Fibroblast of pulmonary artery (primary cell): Measurements from ENCODE around the gene HTR2A.

ENCODE experiments used
- DNase-seq: peaks from one replicate; pipeline ENCODE4 v3.0.0-alpha.2; 2010; ENCODE audit warnings: low read depth
- H3K4me3 ChIP-seq: replicated peaks from 2 replicates; pipeline ENCODE4 v1.5.1; 2011; ENCODE audit warnings: low read depth, mild to moderate bottlenecking, control low read depth, low read length, moderate library complexity
- TF ChIP-seq, protein P1 (sequence below): IDR thresholded peaks from 2 replicates; pipeline ENCODE4 v1.5.1; 2011; ENCODE audit warnings: mild to moderate bottlenecking, control low read depth, low read length, inconsistent platforms; ENCODE audit errors: missing control alignments

HTR2A gene

DNA sequence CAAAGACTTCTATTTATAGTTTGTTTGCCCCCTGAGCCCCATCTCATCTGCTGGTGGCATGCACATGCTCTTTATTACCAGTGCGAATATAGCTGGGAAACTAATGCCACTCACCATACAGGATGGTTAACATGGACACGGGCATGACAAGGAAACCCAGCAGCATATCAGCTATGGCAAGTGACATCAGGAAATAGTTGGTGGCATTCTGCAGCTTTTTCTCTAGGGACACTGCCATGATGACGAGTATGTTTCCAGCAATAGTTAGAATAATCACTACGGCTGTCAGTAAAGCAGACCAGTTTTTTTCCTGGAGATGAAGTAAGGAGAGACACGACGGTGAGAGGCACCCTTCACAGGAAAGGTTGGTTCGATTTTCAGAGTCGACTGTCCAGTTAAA is 1.5 kb downstream of the HTR2A start:
- TF ChIP-seq, protein P1, sequence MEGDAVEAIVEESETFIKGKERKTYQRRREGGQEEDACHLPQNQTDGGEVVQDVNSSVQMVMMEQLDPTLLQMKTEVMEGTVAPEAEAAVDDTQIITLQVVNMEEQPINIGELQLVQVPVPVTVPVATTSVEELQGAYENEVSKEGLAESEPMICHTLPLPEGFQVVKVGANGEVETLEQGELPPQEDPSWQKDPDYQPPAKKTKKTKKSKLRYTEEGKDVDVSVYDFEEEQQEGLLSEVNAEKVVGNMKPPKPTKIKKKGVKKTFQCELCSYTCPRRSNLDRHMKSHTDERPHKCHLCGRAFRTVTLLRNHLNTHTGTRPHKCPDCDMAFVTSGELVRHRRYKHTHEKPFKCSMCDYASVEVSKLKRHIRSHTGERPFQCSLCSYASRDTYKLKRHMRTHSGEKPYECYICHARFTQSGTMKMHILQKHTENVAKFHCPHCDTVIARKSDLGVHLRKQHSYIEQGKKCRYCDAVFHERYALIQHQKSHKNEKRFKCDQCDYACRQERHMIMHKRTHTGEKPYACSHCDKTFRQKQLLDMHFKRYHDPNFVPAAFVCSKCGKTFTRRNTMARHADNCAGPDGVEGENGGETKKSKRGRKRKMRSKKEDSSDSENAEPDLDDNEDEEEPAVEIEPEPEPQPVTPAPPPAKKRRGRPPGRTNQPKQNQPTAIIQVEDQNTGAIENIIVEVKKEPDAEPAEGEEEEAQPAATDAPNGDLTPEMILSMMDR = no peak
- no peak overlapping the region for H3K4me3 ChIP-seq
- no peak for DNase-seq

DNA sequence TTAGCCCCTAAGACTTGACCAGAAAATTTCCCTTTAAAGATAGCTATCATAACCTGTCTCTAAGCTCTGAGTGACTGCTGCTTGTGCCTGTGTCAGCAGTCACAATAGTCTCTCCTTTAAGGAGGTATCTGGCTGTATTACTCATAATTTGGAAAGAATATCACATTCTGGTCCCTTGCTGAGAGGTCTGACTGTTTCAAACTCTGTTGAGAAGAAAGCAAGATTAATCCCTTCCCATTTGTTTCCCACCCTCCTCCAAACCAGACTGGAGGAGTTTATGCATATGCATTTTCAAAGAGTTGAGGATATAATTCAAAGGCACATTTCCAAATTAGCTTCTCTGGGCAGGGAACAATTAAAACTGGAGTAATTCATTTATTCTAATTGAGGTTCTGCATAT is 2.3 kb downstream of the HTR2A start:
- TF ChIP-seq, protein P1 = no peak
- peak overlapping the region; percentile 66 for H3K4me3 ChIP-seq
- no peak for DNase-seq

DNA sequence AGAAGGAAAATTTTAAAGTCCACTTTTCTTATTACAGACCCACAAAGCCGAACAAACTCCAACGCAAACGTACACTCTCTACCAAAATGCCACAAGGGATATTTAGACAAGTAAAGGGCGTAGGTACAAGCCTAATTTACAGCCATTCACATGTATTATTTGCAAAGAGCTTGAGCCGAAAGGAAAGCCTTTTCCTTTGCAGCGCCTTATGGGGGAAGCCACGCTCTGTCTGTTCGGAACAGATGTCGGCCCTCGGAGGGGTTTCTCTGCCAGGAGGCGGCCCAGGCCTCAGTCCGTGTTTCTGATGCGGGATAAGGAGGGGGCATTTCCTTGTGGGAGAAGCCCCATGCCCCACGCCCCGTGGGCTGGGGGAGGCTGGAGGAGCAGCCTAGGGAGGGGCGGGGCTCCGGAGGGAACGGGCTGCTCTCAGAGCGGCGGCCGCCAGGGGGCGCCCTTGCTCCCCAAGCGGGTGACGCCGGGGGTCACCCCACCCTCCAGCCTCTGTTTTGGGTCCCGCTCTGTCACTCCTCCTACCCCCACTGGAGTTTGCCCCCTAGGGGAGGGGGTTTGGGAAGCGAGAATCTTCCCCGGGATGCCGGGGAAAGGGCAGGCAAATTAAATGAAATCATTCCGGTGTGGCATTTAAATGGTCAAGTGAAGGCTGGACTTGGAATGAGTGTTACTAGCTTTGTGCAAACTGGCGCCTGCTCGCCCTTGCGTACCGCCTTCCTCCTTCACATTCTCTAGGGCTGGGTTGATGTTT is 2.9 kb downstream of the HTR2A start:
- TF ChIP-seq, protein P1 = peak; percentile 75
- H3K4me3 ChIP-seq = peak overlapping the region; percentile 66
- DNase-seq = peak; percentile 49

DNA sequence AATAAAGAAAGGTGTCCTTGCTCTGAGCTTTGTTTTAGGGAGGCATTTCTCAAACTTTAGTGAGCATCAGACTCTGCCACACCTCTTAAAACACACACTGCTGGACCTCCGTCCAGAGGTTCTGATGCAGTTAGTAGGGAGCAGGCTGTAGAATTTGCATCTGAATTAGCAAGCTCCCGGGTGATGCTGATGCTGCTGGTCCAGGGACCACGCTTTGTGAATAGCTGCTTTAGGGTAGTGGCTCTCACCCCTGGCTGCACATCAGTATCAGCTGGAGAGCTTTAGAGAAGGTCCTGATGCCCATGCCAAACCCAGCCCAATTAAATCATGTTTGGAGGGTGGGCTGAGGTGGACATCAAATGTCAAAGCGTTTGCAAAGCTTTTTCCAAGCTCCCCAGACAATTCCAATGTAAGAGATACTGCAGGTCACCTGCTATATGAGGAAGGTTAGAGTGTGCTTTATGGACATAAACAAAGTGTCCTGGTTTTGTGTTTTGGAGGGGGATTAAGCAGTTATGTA is 3.6 kb downstream of the HTR2A start:
- no peak overlapping the region for H3K4me3 ChIP-seq
- TF ChIP-seq, protein P1 = no peak
- no peak for DNase-seq

DNA sequence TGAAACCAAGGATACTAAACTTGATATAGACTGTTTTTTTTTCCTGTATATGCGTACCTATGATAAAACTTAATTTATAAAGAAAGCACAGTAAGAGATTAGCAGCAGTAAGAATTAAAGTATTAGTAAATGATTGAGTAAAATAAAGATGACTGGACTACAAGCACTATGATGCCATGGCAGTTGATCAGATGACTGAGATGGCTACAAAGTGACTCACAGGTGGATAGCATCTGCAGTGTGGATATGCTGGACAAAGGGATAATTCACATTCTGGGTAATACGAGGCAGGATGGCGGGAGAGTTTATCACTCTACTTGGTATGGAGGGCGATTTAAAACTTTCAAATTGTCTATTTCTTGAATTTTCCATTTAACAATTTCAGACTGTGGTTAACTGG is 11.8 kb downstream of the HTR2A start:
- TF ChIP-seq, protein P1 = no peak
- no peak for DNase-seq
- no peak overlapping the region for H3K4me3 ChIP-seq

DNA sequence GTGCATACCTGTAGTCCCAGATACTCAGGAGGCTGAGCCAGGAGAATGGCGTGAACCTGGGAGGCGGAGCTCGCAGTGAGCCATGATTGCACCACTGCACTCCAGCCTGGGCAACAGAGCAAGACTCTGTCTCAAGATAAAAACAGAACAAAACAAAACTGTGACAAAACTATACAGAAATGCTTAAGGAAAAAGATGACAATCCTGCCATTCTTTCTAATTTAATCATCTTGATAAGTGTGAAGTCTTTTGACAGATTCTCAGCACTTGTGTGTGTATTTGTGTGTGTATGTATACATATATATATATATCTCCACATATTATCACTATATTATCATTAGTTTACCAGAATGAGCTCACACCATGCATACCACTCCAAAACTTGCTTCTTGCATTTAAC is 12.3 kb downstream of the HTR2A start:
- TF ChIP-seq, protein P1 = no peak
- DNase-seq = no peak

DNA sequence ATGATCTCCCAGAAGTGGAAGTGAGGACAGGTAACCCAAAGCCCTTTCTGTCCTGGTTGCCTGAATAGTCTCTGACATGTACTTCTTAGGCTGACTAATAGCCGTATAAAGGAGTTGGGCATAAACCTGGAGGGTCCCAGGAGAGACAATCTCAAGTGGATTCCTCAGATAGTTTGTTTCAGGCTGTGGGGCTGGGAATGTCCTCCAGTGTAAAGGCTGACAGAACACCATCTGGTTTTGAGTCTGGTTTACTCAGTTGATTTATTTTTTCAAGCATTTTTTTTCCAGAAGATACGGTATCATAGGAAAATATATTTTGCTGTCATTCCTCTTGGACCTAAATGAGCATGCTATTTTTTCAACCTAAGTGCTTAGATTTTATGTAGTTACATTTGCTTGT is 15.2 kb downstream of the HTR2A start:
- no peak overlapping the region for H3K4me3 ChIP-seq
- TF ChIP-seq, protein P1 = no peak
- no peak for DNase-seq

More for the DNA sequence above, 12.3 kb downstream of the HTR2A start:
- no peak overlapping the region for H3K4me3 ChIP-seq
